CD14-positive monocyte (primary cell): ENCODE data around the gene TCN2. TPM values are rescaled to one million over a fixed set of nuclear protein-coding genes. Genes with fewer than 3 reads are reported as not detected.

ENCODE experiments used
- DNase-seq, 3 donors: peaks; one replicate each; pipeline ENCODE4 v3.0.0-alpha.2; 2011 to 2022
- H2AFZ ChIP-seq: 2 replicates; pipeline ENCODE4 v1.6.0; 2012; ENCODE audit warnings: mild to moderate bottlenecking, low read depth, low read length, inconsistent platforms; ENCODE audit not compliant: insufficient read depth, poor library complexity, severe bottlenecking
- H3K27ac ChIP-seq, 2 donors: 1 replicate in 1 of 2; 2 replicates in 1 of 2; pipeline ENCODE4 v1.5.1; 2012 to 2013; ENCODE audit warnings: low read length in 2 of 2, control low read depth in 1 of 2, inconsistent platforms in 1 of 2, low read depth in 1 of 2, mild to moderate bottlenecking in 1 of 2
- H3K27me3 ChIP-seq, 2 donors: one replicate each; pipeline versions ENCODE4 v1.6.0 to v1.6.1; 2011 to 2013; ENCODE audit warnings: low read length in 2 of 2; ENCODE audit not compliant: control insufficient read depth in 2 of 2, insufficient read depth in 2 of 2
- H3K36me3 ChIP-seq, 2 donors: replicated peaks in 1 of 2; 1 replicate in 1 of 2; 2 replicates in 1 of 2; pipeline versions ENCODE4 v1.5.1 to v1.6.1; 2012 to 2013; ENCODE audit warnings: low read length in 2 of 2, control low read depth in 1 of 2, inconsistent platforms in 1 of 2, mild to moderate bottlenecking in 1 of 2; ENCODE audit not compliant: insufficient read depth in 2 of 2, control insufficient read depth in 1 of 2
- H3K4me1 ChIP-seq, 2 donors: 1 replicate in 1 of 2; 2 replicates in 1 of 2; pipeline versions ENCODE4 v1.5.1 to v1.6.1; 2012 to 2013; ENCODE audit warnings: low read length in 2 of 2, control low read depth in 1 of 2, inconsistent platforms in 1 of 2, mild to moderate bottlenecking in 1 of 2, moderate library complexity in 1 of 2; ENCODE audit not compliant: insufficient read depth in 2 of 2, control insufficient read depth in 1 of 2
- H3K4me2 ChIP-seq: replicated peaks from 2 replicates; pipeline ENCODE3; 2012; ENCODE audit warnings: low read length, moderate library complexity, mild to moderate bottlenecking; ENCODE audit not compliant: poor library complexity, severe bottlenecking; ENCODE audit errors: extremely low read depth
- H3K4me3 ChIP-seq, 3 experiments: fragments of 200-600 bp in 1 of 3; sonication (generic) in 1 of 3; replicated peaks in 1 of 3; 1 replicate in 2 of 3; 2 replicates in 1 of 3; pipeline ENCODE4 v1.5.1; 2011 to 2013; ENCODE audit warnings: low read length in 3 of 3, mild to moderate bottlenecking in 3 of 3, control low read depth in 2 of 3, low read depth in 2 of 3, inconsistent platforms in 1 of 3, moderate library complexity in 1 of 3
- H3K79me2 ChIP-seq: 2 replicates; pipeline ENCODE4 v1.6.0; 2012; ENCODE audit warnings: mild to moderate bottlenecking, control low read depth, inconsistent platforms, low read length, moderate library complexity; ENCODE audit not compliant: insufficient read depth
- H3K9ac ChIP-seq: 2 replicates; pipeline ENCODE4 v1.6.0; 2017; ENCODE audit warnings: low read length, mild to moderate bottlenecking; ENCODE audit not compliant: insufficient read depth, poor library complexity, severe bottlenecking
- H3K9me3 ChIP-seq, 2 donors: replicated peaks in 1 of 2; 1 replicate in 1 of 2; 2 replicates in 1 of 2; pipeline versions ENCODE4 v1.5.1 to v1.6.1; 2012 to 2013; ENCODE audit warnings: low read length in 2 of 2, control low read depth in 1 of 2; ENCODE audit not compliant: control insufficient read depth in 1 of 2, insufficient read depth in 1 of 2
- H4K20me1 ChIP-seq: 2 replicates; pipeline ENCODE4 v1.6.0; 2012; ENCODE audit warnings: mild to moderate bottlenecking, low read length, control low read depth, moderate library complexity; ENCODE audit not compliant: insufficient read depth
- H3K27ac Mint-ChIP-seq, 7 donors: one replicate each; pipeline ENCODE4 v1.8.0; 2020; ENCODE audit warnings: mild to moderate bottlenecking in 7 of 7, mixed read lengths in 7 of 7, moderate library complexity in 6 of 7, inconsistent platforms in 2 of 7
- H3K27me3 Mint-ChIP-seq, 3 donors: one replicate each; pipeline ENCODE4 v1.8.0; 2021 to 2022; ENCODE audit warnings: low read depth in 3 of 3, mild to moderate bottlenecking in 3 of 3, mixed read lengths in 3 of 3, moderate library complexity in 3 of 3, inconsistent platforms in 1 of 3
- H3K36me3 Mint-ChIP-seq, 2 donors: one replicate each; pipeline ENCODE4 v1.8.0; 2020; ENCODE audit warnings: mixed read lengths in 2 of 2, inconsistent platforms in 1 of 2, mild to moderate bottlenecking in 1 of 2
- H3K4me1 Mint-ChIP-seq: one replicate; pipeline ENCODE4 v1.8.0; 2020; ENCODE audit warnings: mild to moderate bottlenecking, mixed read lengths
- H3K4me3 Mint-ChIP-seq, 2 donors: one replicate each; pipeline ENCODE4 v1.8.0; 2020; ENCODE audit warnings: mild to moderate bottlenecking in 2 of 2, mixed read lengths in 2 of 2, moderate library complexity in 1 of 2
- H3K9me3 Mint-ChIP-seq, 7 donors: one replicate each; pipeline ENCODE4 v1.8.0; 2020 to 2022; ENCODE audit warnings: mixed read lengths in 7 of 7, mild to moderate bottlenecking in 6 of 7, moderate library complexity in 6 of 7, inconsistent platforms in 2 of 7
- CTCF ChIP-seq: fragments of 200-600 bp; IDR thresholded peaks from one replicate; pipeline ENCODE4 v1.8.0; 2022; ENCODE audit warnings: antibody characterized with exemption, mild to moderate bottlenecking
- whole genome bisulfite sequencing: methylation state at CpG from one replicate; pipeline ENCODE4 v1.1.5; 2013; ENCODE audit warnings: missing lambda C conversion rate; ENCODE audit not compliant: insufficient coverage; 5-methylcytosine and 5-hydroxymethylcytosine counted together
- intact Hi-C, 2 donors: fragments of 100-400 bp; cut with micrococcal nuclease; formaldehyde crosslinking; loops; one replicate each; pipeline versions ENCODE4 v1.15.0 to v1.15.1; 2023
- polyA plus RNA-seq, 3 donors: library from polyadenylated mRNA; depleted of rRNA in 1 of 3; unstranded in 2 of 3; stranded (reverse) in 1 of 3; fragments of 300-500 nt in 2 of 3; fragments of >200 nt in 1 of 3; fragmentation: Illumina TruSeq in 2 of 3; gene quantifications; 1 replicate in 2 of 3; 2 replicates in 1 of 3; pipeline ENCODE4 v1.2.3, GENCODE V29; 2012 to 2021

Gene TCN2
- polyA plus RNA-seq, 3 donors, result 27.1 to 51.7 (median 45.0) TPM

GRCh38 chr22:30626413-30626812, 19.4 kb downstream of the TCN2 start:
- H2AFZ ChIP-seq, result no peak overlapping the region
- H3K36me3 ChIP-seq, result no peaks in the 10 kb centered on the region
- H3K27ac ChIP-seq, result no peak overlapping the region
- H3K27me3 ChIP-seq, result no peaks in the 10 kb centered on the region
- no peak for TF ChIP-seq CTCF
- Mint-ChIP-seq H3K27ac (no peak overlapping the region), H3K4me1 (peaks cover 12% of the 10 kb centered on the region), H3K4me3 (no peak overlapping the region), H3K9me3 (peaks cover 0 to 2% (median 0%) of the 10 kb centered on the region in 7 donors), H3K27me3 (peaks cover 0 to 2% (median 2%) of the 10 kb centered on the region in 3 donors), H3K36me3 (peaks cover 0 to 5% of the 10 kb centered on the region in 2 donors)
- H3K4me1 ChIP-seq, result peaks cover 0 to 7% of the 10 kb centered on the region in 2 donors
- no peak overlapping the region for H3K4me2 ChIP-seq
- H3K79me2 ChIP-seq, result no peaks in the 10 kb centered on the region
- no peak overlapping the region for H3K4me3 ChIP-seq
- no peaks in the 10 kb centered on the region for H3K9me3 ChIP-seq
- no peak for DNase-seq
- no peak overlapping the region for H3K9ac ChIP-seq
- intact Hi-C loops, result no loop called here
- WGBS, result 76% methylated on average over 3 of the region's 5 CpGs
- H4K20me1 ChIP-seq, result no peaks in the 10 kb centered on the region

- H3K36me3 Mint-ChIP-seq, result peaks cover 0 to 1% of the 10 kb centered on the region in 2 donors
- no peaks in the 10 kb centered on the region for H4K20me1 ChIP-seq
- WGBS, result 67% methylated on average over 3 of the region's 5 CpGs
Measured at GRCh38 chr22:30627471-30627870, 20.5 kb downstream of the TCN2 start.

More at GRCh38 chr22:30627471-30627870, 20.5 kb downstream of the TCN2 start:
- no peak overlapping the region for H3K27ac ChIP-seq
- no peaks in the 10 kb centered on the region for H3K79me2 ChIP-seq
- H3K4me3 ChIP-seq, result no peak overlapping the region
- no peaks in the 10 kb centered on the region for H3K9me3 ChIP-seq
- H3K27me3 Mint-ChIP-seq, result peaks cover 0 to 2% (median 2%) of the 10 kb centered on the region in 3 donors
- no peak overlapping the region for H3K4me2 ChIP-seq
- no peaks in the 10 kb centered on the region for H3K36me3 ChIP-seq
- no peak overlapping the region for H3K4me3 Mint-ChIP-seq
- H3K4me1 Mint-ChIP-seq, result peaks cover 12% of the 10 kb centered on the region
- H2AFZ ChIP-seq, result no peak overlapping the region
- TF ChIP-seq CTCF, result no peak
- no peak overlapping the region for H3K9ac ChIP-seq
- intact Hi-C loops, result no loop called here
- H3K9me3 Mint-ChIP-seq, result no peaks in the 10 kb centered on the region
- H3K4me1 ChIP-seq, result peaks cover 0 to 7% of the 10 kb centered on the region in 2 donors
- peak overlapping the region in 3 of 7 donors; percentile 18 to 74 (median 48) for H3K27ac Mint-ChIP-seq
- H3K27me3 ChIP-seq, result no peaks in the 10 kb centered on the region
- peak in 2 of 3 donors; percentile 42 to 53 for DNase-seq
